ENCODE results near the gene RAMACL. TPM values are rescaled to one million over a fixed set of nuclear protein-coding genes. Genes with fewer than 3 reads are reported as not detected.

Gene RAMACL
- total RNA-seq, 2 experiments from 2014 or later = 0.30 to 0.41 TPM

- no peak for DNase-seq (ENCODE audit: low spot score)
- BruUV-seq (replicated peaks) = no TSS peak
- Histone ChIP-seq H3K36me3 (ENCODE audit: insufficient read depth, low read length) (no peaks in the 10 kb centered on the region), H3K4me1 (ENCODE audit: insufficient read depth, low read length, poor library complexity, severe bottlenecking) (no peaks in the 10 kb centered on the region), H2AFZ (ENCODE audit: low read length) (no peak overlapping the region), H3K27ac (ENCODE audit: low read depth, low read length, poor library complexity, severe bottlenecking) (no peak overlapping the region), H3K79me2 (ENCODE audit: insufficient read depth, low read depth, low read length) (no peaks in the 10 kb centered on the region), H4K20me1 (ENCODE audit: insufficient read depth, low read length) (no peaks in the 10 kb centered on the region), H3K4me3 (ENCODE audit: low read depth, low read length, poor library complexity, severe bottlenecking) (no peak overlapping the region), H3K4me2 (ENCODE audit: low read length) (no peak overlapping the region), H3K9me2 (ENCODE audit: insufficient read depth, low read length) (no peaks in the 10 kb centered on the region), H3K9me3 (ENCODE audit: low read length) (no peaks in the 10 kb centered on the region)
- POLR2A ChIA-PET = interaction anchor here (0.9 kb wide), 1 partner anchor 9 kb away, joined by 3 read pairs; no protein-coding TSS in a partner anchor
- TF ChIP-seq EZH2phosphoT487 (IDR thresholded peaks at IDR 0.05; ENCODE audit: borderline replicate concordance, low read depth, low read length) (no peak), CTCF (conservative IDR thresholded peaks at IDR 0.05; ENCODE audit: low read length) (no peak)
- CTCF ChIA-PET (ENCODE audit: unreplicated experiment) = no interaction called here
- intact Hi-C loops (cut with micrococcal nuclease; ENCODE audit: unreplicated experiment) = no loop called here
Observed at GRCh38 chr6:166562726-166563125, 23.8 kb downstream of the RAMACL start.

- no TSS peak for BruUV-seq (replicated peaks)
- CTCF ChIA-PET (ENCODE audit: unreplicated experiment) = no interaction called here
- Histone ChIP-seq H4K20me1 (ENCODE audit: insufficient read depth, low read length) (no peaks in the 10 kb centered on the region), H3K27ac (ENCODE audit: low read depth, low read length, poor library complexity, severe bottlenecking) (no peak overlapping the region), H3K36me3 (ENCODE audit: insufficient read depth, low read length) (no peaks in the 10 kb centered on the region), H3K4me1 (ENCODE audit: insufficient read depth, low read length, poor library complexity, severe bottlenecking) (no peaks in the 10 kb centered on the region), H3K4me2 (ENCODE audit: low read length) (no peak overlapping the region), H3K9me2 (ENCODE audit: insufficient read depth, low read length) (no peaks in the 10 kb centered on the region), H2AFZ (ENCODE audit: low read length) (no peak overlapping the region), H3K79me2 (ENCODE audit: insufficient read depth, low read depth, low read length) (no peaks in the 10 kb centered on the region), H3K9me3 (ENCODE audit: low read length) (no peaks in the 10 kb centered on the region), H3K4me3 (ENCODE audit: low read depth, low read length, poor library complexity, severe bottlenecking) (no peak overlapping the region)
- TF ChIP-seq CTCF (conservative IDR thresholded peaks at IDR 0.05; ENCODE audit: low read length) (no peak), EZH2phosphoT487 (IDR thresholded peaks at IDR 0.05; ENCODE audit: borderline replicate concordance, low read depth, low read length) (no peak)
- POLR2A ChIA-PET = no interaction called here
- DNase-seq (ENCODE audit: low spot score) = no peak
- intact Hi-C loops (cut with micrococcal nuclease; ENCODE audit: unreplicated experiment) = no loop called here
Observed at GRCh38 chr6:166561771-166562359, 24.6 kb downstream of the RAMACL start.

- H2AFZ ChIP-seq (ENCODE audit: low read length) = no peak overlapping the region
- no TSS peak for BruUV-seq (replicated peaks)
- DNase-seq (ENCODE audit: low spot score) = no peak
- H3K36me3 ChIP-seq (ENCODE audit: insufficient read depth, low read length) = no peaks in the 10 kb centered on the region
- H3K4me3 ChIP-seq (ENCODE audit: low read depth, low read length, poor library complexity, severe bottlenecking) = no peak overlapping the region
- TF ChIP-seq CTCF (conservative IDR thresholded peaks at IDR 0.05; ENCODE audit: low read length) = no peak
- TF ChIP-seq EZH2phosphoT487 (IDR thresholded peaks at IDR 0.05; ENCODE audit: borderline replicate concordance, low read depth, low read length) = no peak
- H3K27ac ChIP-seq (ENCODE audit: low read depth, low read length, poor library complexity, severe bottlenecking) = no peak overlapping the region
- no peaks in the 10 kb centered on the region for H3K9me2 ChIP-seq (ENCODE audit: insufficient read depth, low read length)
- no peaks in the 10 kb centered on the region for H3K79me2 ChIP-seq (ENCODE audit: insufficient read depth, low read depth, low read length)
- intact Hi-C loops (cut with micrococcal nuclease; ENCODE audit: unreplicated experiment) = no loop called here
- H3K4me1 ChIP-seq (ENCODE audit: insufficient read depth, low read length, poor library complexity, severe bottlenecking) = no peaks in the 10 kb centered on the region
- no peaks in the 10 kb centered on the region for H3K9me3 ChIP-seq (ENCODE audit: low read length)
- ChIA-PET POLR2A (no interaction called here), CTCF (ENCODE audit: unreplicated experiment) (no interaction called here)
- H4K20me1 ChIP-seq (ENCODE audit: insufficient read depth, low read length) = no peaks in the 10 kb centered on the region
- no peak overlapping the region for H3K4me2 ChIP-seq (ENCODE audit: low read length)
Observed at GRCh38 chr6:166560222-166560621, 26.3 kb downstream of the RAMACL start.
